ENCODE measurements around the gene FAH.

Gene FAH

DNA sequence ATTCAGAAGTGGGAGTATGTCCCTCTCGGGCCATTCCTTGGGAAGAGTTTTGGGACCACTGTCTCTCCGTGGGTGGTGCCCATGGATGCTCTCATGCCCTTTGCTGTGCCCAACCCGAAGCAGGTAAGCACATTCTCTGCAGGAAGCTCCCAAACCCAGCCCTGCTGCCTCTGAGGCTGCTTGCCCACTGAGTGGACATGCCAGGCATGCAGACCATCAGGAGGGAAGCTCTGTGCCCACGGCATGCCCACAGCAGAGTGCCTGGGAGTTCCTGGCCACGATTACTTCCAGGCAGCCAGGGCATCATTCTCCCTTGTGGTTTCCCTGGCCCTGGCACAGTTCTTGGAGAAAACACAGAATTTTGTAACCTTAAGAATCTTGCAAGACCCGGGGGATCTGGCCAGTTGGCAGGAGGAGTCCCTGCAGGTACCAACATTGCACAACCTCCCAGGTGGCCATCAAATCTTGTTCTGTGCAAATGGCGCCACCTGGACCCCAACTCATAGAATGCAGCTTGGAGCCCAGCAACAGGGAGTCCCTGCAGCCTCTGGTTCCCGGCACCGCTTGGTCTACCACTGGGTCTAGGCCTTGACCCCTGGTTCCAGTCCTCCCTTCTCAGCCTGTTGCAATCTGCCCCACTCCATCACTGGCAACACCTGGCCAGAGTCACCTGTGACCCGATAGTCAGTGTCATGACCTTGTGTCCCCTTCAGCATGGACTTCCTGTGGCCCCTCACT is 20.4 kb downstream of the FAH start:
- DNase-seq = peak in 30 of 56 donors; percentile 5 to 66 (median 25)

DNA sequence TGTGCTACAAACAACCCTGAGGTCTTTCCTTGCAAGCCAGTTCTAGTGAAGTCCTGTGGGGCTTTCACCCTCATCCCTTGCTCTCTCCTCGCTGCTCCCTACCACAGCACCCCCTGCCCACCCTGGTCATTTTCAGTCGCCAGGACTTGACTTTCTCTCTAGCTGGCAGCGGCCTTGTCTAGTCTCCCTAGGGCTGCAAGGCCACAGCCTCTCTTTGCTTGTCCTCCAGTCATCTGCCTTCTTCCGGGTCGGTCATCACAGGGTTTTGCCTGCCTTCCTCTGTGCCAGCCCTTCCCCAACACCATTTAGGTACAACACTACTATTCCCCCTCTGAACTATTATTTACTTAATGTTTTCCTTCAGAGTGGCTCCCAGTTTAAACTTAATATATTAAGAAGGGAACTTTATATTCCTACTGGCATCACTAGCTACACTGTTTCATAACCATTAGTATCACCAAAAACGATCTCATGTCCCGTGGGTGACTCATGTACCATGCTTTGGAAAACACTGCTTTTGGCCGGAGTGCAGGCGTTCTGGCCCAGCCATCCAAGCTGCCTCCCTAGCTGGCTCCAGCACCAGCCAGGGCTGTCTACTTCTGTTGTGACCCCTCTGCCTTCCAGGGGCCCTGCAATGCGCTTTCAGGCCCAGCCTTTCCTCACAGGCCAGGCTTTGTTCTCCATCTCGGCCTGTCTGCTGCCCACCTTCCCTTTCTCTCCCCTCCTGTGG is 21.4 kb downstream of the FAH start:
- peak in 2 of 56 donors; percentile 21 for DNase-seq

DNA sequence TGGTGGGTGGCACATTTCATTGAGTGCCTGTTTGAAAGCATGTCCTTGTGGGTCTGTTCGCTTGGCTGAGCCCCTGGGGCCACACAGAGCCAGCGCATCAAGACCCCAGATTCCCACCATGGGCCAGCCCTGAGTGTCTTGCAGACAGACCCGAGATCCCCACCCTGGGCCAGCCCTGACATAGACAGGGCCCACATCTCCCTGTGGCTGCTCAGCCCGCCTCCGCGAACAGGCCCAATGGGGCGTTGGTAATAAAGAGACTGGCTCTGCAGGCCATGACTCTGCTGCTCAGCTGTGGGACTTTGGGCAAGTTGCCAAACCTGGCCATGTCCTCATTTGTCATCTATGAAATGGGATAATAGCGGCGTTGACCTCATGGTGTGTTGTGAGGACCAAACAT is 22.6 kb downstream of the FAH start:
- no peak for DNase-seq

DNA sequence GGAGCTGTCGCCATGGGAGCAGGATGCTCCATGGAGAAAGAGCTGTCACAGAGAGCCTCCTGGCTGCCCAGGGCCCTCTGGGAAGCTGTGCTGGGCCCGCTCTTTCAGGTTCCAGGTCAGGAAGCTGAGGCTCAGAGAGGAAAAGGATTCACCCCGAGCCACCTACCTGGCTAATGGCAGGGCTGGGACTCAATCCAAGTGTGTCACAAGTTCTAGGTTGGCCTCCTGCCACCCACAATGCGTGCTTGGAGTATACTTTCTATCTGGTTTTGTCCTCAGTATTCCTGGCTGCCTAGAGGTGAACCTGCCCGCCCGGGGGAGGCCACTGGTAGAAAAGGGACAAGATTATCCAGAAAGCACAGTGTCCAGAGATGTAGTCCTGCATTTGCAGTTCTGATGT is 23.6 kb downstream of the FAH start:
- DNase-seq = no peak

DNA sequence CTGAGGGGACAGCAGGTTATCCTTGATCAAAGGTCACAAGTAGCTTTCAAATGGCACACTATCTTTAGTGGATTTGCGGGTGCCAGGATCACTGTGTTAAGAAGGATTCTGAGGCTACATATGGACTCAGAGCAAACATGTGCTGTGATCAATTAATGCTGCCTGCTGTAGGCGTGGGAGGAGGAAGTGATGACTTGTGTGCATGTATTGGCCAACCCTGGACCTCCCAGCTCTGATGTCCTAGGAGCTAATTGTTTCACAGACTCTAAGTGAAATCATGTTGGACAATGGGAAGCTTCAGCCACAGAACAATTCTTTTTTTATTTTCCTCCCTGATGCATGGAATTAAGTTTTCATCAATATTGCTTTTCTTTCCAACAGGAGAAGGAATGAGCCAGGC is 24.4 kb downstream of the FAH start:
- no peak for DNase-seq

DNA sequence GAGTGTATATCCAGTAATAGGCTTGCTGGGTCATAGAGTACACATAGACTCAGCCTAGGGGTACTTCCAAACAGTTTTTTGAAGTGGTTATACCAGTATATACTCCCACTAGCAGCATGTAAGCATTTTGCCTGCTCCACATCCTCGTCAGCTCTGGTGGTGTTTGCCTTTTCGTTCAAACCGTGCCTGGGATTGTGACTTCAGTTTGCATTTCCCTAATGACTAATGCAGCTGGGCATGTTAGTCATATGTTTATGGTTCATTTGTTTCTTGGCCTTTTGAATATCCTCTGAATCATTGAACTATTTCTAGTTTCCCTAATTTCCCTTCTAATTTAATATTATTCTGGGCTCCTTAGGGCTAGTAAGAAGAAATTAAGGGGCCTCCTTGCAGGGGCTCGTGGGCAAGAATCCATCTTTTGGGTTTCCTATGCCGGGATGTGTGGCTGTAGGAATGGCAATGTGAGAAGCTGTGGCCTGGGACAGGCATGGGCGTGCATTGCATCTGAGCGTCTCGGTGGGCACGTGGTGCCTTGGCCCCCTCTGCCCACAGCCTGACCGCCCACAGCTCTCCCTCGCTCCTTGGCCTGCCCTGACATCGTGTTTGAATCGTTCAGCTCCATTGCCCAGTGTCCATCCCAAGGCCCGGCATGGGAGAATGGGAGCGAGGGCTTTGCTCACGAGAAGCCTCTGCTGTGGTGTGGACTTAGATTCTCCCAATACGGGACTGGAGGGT is 26.4 kb downstream of the FAH start:
- no peak for DNase-seq

DNA sequence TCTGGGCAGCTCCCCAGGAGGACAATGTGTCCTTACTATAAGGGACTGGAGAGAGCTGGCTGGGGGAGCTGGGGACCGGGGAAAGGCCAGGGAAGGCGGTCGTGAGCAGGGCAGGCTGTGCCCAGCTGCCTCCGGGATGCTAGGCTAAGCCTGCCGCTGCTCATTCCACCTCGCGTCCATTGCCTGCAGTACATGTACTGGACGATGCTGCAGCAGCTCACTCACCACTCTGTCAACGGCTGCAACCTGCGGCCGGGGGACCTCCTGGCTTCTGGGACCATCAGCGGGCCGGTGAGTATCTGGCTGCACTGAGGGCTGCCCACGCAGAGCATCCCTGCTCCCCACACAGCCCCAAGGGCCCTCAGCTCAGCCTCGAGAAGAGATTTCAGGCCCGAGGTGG is 27.1 kb downstream of the FAH start:
- DNase-seq = no peak

DNA sequence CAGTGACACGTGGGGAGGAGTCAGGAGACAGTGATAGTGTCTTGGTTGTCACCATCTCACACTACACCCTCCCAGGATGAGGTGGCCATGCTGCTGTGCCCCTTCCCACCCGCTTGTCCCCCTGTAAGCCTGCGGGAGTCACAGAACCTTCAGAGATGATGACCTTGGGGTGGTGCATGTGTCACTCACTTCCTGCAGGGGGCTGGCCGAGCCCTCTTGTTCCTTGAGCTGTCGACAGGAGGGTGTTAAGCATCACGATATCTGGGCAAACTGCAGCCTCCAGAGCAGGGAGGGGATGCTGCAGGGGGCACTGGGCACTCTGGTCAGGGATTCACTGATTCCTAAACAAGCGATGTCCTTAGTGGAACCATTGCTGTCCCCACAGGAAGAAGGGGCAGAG is 27.7 kb downstream of the FAH start:
- no peak for DNase-seq

DNA sequence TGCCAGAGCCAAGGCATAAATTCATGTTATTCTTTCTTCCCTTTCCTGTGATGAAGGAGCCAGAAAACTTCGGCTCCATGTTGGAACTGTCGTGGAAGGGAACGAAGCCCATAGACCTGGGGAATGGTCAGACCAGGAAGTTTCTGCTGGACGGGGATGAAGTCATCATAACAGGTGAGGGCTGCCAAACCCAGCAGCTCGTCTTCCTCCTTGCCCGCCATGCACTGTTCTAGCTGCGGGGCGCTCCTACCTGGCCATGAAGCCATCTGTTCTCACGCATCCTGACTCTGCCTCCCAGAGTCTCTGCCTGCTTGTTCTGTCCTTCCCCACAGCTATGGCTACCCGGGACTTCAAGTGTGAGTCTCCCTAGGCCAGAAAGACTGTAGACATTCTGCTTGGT is 28.2 kb downstream of the FAH start:
- no peak for DNase-seq

DNA sequence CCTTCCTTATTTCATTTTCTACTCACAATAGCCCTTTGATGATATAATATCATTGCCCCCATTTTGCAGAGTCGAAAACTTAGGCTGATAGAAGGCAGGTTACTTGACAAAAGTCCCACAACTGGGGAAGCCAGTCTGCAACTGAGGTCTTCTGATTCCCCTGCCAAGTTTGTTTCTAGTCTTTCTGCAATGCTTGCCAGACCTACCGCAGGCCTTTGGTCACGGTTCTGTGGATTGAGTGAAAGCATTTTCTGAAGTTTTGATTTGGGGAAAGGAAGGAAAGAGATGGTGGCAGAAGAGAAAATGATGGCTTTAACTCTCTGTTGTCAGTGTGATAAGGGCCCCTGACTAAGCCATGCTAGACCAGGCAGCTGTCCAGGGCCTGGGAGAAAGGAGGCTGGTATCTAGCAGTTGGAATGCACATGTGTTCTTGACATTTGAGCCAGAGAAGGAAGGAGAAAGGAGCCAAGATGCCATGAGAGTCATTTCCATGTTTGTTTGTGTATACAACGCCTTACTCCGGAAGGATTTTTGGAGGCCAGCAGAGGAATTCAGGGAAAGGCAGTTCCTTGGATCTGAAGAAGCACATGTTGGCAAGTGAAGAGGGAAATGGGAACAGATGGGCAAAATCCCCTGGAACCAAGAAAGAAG is 29.9 kb downstream of the FAH start:
- no peak for DNase-seq

DNA sequence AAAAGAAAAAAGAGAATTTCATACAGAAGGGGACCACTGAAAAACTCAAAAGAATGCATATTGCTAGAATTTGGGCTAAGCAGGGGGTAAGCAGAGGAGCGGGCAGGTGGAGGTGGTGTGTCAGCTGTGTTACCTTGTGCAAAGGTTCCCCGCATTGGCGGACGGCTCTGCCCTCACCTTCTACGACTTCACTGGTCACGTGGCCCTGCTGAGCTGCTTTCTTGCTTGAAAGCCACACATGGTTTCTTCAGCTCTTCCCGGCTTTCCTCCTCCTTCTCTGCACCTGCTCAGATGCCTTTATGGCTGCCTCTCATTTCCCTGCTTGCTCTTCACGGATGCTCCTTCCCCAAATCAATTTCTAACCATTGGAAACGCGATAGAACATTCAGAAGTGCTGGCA is 30.5 kb downstream of the FAH start:
- DNase-seq = no peak

DNA sequence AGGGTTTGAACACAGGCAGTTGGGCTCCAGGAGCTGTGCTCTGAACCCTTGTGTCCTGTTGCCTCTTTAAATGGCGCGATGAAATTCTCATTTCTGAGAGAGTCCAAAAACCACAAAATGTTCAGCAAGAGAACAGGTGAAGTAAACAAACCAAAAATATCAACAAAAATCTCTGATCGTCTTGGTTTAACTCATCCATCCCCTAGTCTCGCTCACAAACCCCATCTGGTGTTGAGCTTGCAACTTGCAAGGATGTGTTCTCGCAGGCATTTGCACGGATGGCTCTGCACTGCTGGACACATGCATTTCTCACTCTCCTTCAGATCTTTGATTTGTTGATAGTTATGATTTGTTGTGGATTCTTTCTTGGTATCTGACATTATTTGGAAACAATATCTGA is 31.1 kb downstream of the FAH start:
- peak in 2 of 56 donors; percentile 6 to 11 for DNase-seq

DNA sequence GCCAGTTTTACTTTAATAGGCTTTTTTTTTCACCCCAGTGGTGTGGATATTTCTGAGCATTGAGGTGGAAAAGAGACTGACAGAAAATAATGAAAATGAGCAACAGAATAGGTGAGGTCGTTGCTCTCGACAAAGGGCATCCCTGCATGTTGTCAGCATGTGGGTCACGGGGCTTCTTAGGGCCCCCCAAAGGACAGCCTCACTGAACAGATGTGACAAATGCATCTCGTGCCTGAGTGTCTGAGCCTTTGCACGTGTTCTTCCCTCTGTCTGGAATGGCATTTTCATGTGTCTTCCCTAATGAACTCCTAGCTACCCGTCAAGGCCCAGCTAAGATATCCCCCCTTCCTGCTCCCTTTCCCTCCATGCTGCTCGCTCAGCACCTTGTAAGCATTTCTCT is 31.8 kb downstream of the FAH start:
- no peak for DNase-seq

DNA sequence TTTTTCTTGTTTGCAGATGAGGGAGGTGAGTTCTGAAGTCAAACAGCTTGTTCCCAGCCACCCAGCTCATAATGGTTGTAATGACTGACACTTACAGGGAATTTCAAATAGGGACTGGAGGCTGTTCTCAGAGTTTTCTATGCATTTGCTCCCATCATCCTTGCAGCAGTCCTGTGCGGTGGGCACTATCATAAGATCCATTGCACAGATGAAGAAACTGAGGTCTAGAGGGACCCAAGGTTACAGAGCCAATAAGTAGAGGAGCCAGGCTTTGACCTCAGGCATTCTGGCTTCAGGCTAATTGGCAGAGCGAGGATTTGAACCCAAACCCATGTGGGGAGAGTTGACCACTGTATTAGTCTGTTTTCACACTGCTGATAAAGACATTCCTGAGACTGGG is 32.4 kb downstream of the FAH start:
- no peak for DNase-seq

DNA sequence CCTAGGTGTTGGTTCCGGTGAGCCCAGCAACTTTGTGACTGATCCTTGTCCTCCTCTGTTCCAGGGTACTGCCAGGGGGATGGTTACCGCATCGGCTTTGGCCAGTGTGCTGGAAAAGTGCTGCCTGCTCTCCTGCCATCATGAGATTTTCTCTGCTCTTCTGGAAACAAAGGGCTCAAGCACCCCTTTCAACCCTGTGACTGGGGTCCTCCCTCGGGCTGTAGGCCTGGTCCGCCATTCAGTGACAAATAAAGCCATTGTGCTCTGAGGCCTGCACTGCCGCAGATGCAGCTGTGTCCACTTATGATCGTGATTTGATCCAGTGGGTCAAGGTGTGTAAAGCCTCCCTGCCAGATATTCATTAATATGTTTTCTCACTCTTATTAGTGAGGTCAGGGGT is 33.3 kb downstream of the FAH start:
- no peak for DNase-seq

DNA sequence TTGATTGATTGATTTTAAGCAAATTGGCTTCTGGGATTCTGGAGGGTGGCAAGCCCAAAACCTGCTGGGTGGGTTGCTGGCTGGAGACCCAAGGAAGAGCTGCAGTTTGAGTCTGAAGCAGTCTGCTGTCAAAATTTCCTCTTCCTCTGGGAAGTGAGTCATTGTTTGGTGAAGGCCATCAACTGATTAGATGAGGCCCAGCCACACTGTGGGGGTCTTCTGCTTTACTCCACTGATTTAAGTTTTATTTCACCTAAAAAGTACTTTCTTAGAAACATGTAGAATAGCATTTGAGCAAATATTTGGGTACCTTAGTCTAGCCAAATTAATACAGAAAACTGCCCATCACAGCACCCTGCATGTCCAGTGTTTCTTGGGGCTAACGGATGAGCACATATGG is 33.8 kb downstream of the FAH start:
- DNase-seq = no peak

DNA sequence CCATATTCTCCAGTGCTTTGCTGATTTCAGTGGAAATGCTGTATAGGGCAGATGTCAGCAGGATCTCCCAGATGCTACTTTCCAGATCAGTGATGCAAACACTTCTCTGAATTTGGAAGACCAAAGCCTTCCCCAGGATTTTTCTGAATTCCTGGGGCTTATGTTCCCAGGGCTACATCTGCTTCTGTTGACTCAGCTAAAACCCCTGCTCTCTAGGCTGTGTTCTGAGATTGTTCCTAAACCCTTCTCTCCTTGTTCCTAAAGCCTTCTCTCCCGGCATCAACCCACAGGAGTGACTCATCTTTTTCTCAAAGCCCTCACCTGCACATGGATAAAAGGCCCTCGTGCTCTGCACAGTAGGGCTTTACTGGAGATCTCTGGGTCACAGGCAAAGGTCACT is 35.5 kb downstream of the FAH start:
- no peak for DNase-seq

DNA sequence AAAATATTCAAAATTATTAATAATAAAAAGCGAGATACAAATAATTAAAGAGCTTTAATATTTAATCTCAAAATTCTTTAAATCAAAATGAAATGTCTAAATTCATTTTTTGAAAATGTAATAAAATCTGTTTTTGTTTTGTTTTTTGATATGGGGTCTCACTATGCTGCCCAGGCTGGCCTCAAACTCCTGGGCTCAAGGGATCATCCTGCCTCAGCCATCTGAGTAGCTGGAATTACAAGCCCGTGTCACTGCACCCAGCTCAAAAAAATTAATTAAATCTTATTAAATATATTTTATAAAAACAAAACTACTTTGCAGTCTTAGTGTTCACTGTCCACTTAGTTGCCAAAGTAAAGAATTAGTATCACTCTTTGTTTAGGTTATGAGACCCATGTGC is 38.4 kb downstream of the FAH start:
- DNase-seq = no peak

DNA sequence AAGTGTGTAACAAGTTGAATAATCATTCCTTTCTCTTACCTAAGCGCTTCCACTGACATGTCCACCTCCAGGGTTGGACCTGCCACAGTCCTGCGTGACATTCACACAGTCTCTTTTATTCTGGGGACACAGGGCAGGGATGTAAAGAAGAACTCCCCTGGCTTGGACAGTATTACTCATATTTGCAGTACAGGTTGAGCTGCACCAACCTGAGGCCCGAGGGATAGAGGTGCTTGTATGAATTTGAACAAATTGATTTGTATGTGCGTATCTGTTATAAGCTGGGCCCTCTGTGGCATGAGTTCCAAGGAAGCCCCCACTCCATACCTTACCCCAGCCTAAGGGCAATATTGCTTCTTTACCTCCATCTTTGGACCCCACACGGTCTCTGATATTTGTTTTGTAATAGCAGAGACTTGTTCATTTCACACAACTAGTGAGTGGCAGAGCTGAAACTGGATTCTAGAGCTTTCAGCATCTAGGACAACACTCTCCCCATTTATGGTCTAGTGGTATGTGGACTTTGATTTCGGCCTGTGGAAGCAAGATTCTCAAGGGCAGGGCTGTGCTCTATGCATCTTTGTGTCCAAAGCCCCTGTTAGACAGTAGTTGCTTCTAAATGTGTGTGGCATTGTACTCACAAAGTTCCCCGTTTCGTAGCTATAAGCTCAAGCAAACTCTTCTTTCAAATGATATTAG is 39.2 kb downstream of the FAH start:
- no peak for DNase-seq

DNA sequence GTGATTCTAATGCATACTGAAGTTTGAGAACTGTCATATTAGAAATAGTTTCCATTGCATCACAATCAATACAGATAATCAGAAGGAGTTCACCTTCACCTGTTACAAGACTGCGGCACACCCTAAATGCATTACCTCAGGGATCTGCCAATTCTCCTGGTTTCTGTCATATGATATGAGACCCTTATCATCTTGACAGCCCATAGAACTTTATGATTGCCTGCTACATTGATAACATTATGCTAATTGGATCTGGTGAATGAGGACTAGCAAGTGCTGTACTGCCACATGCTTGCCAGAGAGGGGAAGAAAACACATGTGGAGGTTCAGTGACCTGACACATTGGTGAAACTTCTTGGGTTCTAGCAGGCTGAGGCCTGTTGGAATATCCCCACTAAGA is 41.4 kb downstream of the FAH start:
- DNase-seq = no peak

DNA sequence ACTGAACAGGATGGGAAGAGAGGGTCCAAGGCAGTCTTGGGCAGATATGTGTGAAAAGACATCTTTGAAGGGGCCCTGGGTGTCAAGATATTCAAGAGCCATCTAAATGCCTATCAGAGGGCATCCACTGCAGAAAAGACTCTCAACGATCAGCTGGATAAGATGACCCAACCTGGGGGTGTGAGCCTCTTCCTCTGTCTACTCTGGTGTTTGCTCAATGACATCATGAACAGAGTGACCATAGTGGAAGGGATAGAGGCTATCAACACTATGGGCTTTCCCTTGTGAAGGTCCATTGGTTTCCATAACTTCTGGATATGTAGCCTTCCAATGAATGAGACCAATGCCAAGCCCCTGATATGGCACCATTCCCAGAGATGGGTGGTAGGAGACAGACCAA is 42.1 kb downstream of the FAH start:
- no peak for DNase-seq

All from amygdala (tissue), 56 donors.